Putamen (tissue), 1 donor: Measurements from ENCODE around the gene TPD52L2.
"Not testable (repeated sequence)": the region's sequence is repeated elsewhere in the genome, so short reads cannot be mapped to it uniquely, and the experiment has no call there.

Experiments used
- DNase-seq: peaks from one replicate; pipeline ENCODE4 v3.0.0-alpha.2; 2016; ENCODE audit warnings: low spot score

Gene TPD52L2

DNA sequence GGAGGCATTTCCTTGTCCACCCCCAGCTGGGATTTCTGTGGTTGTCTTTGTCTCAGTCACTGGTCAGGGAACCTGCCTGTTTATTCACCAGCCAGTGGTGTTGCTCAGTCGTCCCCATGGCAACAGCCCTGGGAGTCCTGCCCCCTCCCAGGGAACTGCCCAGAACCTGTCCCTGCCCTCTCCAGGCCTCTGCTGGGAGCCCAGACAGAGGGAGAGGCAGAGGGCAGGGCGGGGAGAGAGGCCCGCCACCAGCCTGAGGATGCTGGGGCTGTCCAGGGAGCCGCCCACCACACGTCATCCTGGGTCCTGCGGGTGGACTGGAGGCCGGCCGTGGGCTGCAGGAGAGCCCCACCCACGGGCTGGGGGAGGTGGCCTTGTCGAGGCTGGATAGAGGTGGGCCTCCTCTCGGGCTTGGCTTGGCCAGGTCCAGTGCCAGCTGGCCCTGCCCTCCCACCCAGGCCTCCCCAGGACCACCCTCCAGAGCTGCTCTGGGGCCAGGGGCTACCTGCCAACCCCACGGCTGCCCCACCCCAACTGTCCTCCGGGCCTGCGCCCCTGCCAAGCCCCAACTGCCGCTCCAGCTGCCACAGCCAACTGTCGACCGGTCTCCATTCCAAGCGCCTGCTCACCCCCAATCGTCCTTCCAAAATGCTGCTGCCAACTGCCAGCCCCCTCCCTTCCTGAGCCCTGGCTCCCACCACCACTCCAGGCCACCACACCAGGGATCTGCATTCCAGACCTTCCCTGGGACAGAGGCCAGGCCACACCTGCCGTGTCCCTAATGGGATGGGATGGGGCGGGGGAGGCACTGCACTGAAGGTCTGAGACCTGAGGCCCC is 29.8 kb upstream of the TPD52L2 start:
- no peak for DNase-seq

DNA sequence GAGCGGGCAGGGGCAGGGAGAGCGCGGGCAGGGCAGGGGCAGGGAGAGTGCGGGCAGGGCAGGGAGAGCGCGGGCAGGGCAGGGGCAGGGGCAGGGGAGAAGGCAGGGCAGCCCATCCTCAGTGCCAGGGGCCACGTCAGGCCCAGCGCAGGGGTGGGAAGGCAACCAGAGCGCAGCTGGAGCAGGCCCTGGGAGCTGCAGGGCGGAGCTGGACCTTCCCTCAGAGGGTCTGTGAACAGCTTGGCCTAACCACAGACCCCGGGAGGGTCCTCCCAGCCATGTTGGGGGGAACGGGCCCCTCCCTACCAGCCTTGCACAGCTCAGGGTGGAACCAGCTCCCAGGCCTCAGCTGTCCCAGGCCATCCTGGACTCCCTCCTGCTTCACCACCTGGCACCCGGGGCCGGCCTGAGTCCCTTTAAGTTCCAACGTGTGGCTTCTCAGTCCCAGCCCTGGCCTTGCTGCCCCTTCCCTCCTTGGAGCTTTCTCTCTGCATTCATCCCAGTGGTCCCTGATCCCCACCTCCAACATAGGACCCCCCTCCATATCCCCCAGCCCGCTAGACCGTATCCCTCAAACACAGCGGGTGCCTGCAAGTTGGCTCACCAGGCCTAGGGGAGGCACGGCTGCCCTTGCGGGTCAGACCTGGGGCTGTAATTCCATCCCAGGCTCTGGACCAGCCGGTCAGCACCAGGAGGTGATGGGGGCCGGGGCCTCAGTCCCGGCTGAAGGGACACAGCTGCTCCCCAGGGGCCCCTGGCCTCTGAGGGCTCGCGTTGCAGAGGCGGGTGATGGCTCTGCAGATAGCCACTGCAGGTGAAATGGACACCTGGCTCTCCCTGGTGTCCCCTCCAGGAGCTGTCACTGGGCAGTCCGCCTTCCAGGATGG is 28.4 kb upstream of the TPD52L2 start:
- no peak for DNase-seq

DNA sequence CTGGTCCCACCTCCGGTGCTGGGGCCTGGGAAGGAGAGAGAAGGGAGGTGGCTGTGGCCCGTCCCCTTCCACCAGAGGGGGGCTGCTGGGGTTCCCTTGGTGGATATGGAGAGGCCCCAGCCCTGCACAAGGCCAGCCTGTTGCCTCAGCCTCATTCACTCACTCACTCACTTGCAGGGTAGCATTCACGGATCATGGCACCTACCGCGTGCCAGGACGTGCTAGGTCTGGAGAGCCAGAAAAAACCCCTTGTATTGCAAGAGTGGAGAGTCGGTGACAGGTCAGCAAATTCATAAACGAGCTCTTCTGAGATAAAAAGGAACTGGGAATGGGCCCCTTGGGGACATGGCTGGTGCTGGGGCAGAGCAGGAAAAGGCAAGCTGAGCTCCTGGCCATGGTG is 27.6 kb upstream of the TPD52L2 start:
- DNase-seq, result no peak

DNA sequence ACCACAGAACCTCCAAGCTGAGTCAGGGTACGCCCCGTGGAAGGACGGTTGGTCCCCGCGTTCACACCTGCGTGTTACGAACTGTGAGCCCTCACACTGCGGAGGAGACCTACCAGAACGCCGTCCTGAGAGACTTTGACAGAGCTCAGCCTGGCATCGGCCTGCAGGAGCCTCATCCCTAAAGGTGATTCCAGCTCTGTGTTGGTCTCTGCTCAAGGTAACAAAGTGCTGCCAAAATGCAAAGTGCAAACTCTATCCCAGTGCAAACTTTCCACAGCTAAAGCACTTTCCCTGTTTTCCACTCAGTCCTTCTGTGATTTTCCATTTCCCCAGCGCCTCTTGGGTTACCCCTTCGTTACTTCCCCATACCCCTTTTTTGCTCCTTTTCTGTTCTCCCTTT is 25.4 kb upstream of the TPD52L2 start:
- DNase-seq, result no peak

DNA sequence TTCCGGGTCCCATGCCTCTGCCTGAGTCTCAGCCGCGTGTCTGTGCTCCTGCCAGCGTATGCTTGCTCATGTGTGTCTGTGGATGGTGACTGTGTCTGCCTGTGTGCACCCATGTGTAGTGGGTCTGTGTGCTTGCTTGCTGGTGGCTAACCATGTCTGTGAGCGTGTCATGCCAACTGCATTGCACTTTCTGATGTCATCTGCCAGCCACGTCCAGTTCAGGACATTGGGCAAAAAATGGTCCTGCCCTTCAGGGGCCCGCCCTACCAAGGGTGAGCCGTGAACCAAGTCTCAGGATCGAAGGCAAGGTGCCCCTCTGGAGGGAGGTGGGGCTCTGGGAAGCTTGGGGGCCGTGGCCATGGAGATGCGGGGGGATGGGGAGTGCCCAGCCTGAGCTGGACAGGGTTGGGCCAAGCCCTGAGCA is 24.7 kb upstream of the TPD52L2 start:
- no peak for DNase-seq

DNA sequence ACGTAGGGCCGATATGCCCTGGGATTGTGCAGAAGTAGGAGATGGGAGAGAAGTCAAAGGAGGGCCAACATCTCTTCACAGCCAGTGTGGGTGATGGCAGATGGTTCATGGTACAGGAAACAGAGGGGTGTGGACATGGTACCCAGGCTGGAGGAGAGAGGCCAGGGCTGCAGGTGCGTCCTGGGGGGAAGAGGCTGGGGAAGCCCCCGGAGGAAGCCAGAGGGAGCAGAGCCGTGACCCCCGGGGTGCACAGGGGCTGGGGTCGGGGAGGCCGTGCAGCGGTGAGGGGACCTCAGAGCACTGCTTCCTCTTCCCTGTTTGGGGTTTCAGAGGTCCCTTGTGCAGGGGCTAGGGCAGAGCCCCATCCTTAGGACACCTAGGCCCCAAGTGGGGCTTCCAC is 22.8 kb upstream of the TPD52L2 start:
- no peak for DNase-seq

DNA sequence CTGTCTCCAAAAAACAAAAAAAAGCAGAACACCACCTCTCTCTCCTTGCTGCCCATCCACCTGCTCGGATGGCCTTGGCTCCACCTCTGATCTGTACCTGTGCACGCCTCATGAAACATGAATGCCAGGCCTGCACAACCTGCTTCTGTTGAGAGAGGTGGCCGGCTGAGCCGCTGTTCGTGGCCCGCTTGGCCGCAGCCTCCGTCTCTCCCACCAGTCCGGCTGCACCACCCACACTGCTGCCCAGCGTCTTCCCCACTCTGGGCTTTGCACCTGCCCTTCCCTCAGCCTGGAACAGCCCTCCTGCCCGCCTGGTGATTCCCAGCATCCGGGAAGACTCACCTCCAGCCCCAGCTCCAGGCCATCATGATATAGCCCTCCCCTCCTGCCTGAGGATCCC is 21.8 kb upstream of the TPD52L2 start:
- no peak for DNase-seq

DNA sequence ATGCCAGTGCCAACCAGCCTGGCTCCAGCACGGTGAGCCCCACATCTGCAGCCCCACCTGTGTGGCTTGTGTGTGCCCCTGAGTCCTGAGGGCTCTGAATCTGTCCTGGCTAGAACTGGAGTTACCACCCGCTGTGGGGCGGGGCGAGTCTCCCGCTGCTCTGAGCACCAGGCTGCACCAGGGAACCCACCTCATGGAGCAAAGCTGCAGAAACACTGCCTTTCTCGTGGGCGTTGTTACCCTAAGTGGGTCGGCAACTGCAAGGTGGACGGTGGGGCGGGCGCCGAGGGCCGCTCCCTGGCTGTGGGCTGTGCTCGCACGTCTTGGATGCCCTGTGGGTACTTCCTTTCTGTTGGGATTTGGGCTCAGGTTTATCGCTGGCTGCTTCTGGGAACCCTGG is 21.3 kb upstream of the TPD52L2 start:
- no peak for DNase-seq

DNA sequence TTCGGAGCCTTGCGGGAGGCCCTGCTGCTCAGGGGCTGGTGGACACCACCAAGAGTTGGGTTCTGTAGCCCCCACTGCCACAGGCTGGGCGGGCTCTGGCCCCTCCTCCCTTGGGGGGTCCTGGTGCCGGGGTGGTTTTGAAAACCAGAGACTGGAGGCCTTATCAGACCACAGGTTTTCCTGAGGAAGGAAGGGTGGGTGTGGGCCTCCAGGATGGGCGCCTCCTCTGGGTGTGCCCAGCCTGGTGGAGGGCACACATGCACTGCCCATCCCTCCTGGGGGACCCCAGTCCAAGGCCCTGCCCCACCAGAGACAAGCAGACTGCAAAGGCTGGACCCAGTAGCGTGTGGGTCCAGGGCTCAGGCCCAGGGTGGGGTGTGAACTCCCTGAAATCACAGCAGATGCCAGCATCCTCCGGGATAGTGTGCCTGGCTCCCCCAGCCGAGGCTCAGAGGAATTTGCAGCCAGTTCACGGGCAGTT is 20.5 kb upstream of the TPD52L2 start:
- no peak for DNase-seq

DNA sequence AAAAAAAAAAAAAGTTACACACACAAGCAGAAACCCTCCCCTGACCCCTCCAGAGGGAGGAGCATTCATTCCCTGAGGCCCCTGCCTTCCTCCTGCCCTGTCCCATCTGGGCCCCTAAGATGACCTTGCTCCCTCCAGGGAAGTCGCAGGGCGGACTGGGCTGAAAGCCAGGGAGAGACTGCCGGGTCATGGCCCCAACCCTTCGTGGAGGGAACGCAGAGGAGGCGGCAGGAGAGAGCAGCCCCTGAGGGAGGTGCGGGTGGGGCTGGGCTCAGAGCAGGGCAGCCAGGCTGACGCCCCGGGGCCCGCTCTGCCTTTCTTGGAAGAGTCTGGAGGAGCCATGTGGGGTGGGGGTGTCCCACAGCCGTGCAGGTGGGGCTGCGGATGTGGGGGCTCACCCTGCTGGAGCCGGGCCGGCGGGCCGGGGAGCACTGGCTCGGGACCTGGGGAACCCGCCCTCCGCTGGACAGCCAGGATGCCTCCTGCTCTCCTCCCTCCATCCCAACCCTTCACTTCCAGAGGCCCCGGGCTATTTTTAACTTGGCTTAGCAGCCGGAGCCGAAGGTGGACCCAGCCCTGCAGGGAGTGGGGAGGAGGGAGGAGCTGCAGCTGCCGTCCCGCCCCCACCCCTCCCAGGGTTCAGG is 18.8 kb upstream of the TPD52L2 start:
- DNase-seq, result no peak

DNA sequence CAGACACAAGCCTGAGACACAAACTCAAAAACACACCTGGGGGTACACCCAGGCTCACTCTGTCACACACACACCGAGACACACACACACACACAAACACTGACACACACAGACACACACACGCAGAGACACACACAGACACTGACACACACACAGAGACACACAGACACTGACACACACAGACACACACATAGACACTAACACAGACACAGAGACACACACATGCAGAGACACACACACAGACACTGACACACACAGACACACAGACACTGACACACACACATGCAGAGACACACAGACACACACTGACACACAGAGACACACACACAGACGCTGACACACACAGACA is 18.2 kb upstream of the TPD52L2 start:
- no peak for DNase-seq

DNA sequence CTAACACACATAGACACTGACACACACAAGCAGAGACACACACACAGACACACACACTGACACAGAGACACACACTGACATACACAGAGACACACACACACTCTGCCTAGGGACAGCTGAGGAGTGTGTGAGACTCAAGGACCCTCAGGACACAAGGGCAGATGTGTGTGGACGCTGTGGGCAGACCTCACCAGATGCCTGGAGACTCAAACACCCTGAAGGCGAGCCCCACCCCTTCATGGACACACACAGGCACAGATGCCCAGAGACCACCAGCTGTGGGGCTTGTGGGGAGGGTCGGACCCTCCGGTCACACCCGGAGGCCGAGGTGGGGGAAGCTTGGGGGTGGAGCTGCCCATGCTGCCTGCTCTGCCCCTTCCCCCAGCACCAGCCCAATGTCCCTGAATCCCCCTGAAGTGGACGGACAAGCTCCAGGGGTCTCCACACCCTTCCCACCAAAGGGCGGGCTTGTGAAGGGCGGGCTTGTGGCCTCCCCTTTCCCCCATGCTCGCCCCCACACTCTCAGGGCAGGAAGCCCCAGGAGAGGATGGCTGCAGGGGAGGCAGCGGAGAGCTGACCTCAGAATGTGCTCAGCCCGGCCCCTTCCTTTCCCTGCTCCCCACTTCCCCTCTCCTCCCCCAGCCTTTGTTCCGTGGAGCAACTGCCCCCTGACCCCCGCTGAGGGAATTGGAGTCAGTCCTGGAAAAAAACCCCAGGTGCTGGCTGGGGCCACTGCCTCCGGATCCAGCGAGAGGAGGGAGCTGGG is 17.6 kb upstream of the TPD52L2 start:
- no peak for DNase-seq

DNA sequence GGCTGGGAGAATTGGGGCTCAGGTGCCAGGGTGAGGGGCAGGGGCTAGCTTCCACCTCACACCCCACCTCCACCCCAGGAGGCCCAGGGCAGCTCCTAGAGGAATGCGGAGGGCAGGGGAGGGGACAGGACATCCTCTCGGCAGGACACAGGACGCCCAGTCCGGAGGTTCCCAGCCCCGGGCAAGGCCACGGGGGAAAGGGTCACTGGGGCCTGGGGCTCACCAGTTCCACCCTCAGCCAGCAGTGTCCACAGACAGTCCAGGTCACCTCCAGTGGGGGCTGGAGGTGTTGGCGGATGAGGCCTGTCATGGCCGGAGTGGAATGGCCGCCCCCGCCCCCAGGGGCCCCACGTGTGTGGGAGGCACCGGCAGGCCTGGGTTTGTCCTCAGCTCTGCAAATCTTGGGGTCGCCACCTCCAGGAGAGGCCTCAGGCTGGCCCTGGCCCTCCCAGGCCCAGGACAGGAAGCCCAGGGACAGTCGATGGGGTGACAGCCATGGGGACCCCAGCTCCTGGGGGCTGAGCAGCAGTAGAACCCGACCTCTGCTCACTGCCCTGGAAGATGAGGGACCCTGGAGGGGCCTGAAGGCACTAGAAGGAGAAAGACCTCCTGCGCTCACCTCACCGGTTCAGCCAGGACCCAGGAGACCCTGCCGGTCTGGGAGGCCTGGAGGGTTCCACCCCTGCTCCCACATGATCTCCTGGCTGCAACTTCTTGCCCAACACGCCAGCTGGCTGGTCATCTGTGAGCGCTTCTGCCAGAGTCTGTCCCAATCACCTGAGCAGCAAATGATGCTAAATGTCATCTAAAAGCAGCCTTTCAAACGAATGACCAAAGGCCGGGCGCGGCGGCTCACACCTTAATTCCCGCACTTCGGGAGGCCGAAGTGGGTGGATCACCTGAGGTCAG is 16.8 kb upstream of the TPD52L2 start:
- no peak for DNase-seq

DNA sequence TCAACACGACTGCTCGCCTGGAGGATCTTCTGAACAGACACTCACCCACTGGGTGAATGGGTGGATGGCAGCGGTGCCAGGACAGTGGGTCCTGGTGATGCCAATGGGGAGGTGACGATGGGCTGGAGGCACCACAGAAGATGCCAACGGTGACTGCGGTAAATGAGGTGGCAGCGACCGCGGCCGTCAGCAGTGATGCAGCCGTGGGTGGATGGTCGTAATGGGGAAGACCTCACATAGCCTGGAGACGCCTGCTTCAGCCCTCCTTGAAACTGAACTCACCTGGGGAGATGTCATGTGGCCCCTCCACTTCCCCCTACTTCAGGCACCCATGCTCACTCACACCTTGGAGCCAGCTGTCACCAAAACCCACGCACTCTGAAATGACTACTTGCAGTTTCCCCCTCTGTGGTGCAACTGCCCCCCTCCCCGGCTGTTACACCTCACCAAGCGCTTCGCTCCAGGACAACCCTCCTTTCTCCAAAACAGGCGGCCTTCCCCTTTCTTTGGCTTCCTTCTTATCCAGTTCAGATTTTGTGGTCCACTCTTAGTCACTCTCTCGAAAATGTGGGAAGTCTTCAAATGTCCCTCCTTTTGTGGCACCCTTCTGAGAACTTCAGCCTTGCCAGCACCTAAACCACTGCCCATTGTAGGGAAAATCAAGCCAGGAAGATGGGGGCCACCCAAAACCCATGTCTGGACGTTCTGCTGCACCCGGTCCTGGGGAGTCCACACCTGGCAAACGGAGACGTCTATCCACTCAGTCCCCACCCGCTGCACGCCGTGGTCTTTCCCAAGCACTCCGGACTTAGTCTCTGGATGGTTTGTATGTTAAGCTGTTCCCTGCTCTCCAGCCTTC is 14.2 kb upstream of the TPD52L2 start:
- no peak for DNase-seq

DNA sequence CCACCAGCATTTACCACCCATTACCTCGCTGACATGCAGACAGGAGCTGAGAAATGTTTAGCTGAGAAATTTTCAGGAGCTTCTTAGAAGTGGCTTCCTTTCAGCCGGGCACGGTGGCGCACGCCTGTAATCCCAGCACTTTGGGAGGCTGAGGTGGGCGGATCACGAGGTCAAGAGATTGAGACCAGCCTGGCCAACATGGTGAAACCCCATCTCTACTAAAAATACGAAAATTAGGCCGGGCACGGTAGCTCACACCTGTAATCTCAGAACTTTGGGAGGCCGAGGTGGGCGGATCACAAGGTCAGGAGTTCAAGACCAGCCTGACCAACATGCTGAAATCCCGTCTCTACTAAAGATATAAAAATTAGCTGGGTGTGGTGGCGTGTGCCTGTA is 13.5 kb upstream of the TPD52L2 start:
- DNase-seq, result not testable (repeated sequence)

DNA sequence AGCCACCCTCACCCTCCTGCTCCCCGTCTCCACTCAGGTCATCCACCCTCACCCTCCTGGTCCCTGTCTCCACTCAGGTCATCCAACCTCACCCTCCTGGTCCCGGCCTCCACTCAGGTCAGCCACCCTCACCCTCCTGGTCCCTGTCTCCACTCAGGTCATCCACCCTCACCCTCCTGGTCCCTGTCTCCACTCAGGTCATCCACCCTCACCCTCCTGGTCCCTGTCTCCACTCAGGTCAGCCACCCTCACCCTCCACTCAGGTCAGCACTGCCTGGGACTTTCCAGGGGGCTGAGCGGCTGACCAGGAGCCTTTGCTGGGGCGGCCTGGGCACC is 11.4 kb upstream of the TPD52L2 start:
- DNase-seq, result not testable (repeated sequence)

DNA sequence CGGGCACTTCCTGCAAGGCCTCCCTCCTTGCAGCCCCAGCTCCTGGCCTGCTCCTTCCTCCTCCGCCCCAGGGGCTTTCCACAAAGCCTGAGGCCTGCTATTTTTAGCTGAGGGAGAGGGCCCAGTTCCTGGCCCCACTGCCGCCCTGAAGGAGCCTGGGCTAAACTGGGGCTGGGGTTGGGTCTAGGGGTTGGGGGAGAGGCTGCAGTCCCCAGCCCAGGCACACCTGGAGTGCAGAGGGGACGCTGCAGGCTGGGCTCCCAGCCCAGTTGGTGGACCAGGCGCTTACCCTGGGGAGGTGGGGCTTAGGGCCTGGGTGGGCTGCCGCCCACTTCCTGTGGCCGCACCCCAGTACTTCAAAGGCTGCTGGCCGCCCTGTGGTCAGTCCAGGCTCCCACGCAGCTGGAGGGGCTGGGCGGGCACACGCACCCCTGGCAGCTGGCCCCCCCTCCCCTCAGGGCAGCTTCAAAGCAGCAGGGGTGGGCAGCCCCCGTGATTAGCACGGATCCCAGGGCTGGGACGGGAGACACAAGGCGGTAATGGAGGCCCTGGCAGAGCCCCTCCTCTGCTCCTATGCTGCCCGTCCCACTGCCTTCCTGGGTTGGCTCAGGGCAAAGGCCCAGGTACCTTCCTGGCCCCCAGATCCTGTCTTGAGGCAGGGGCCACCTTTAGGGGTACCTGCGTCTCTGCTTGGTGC is 10.9 kb upstream of the TPD52L2 start:
- no peak for DNase-seq

DNA sequence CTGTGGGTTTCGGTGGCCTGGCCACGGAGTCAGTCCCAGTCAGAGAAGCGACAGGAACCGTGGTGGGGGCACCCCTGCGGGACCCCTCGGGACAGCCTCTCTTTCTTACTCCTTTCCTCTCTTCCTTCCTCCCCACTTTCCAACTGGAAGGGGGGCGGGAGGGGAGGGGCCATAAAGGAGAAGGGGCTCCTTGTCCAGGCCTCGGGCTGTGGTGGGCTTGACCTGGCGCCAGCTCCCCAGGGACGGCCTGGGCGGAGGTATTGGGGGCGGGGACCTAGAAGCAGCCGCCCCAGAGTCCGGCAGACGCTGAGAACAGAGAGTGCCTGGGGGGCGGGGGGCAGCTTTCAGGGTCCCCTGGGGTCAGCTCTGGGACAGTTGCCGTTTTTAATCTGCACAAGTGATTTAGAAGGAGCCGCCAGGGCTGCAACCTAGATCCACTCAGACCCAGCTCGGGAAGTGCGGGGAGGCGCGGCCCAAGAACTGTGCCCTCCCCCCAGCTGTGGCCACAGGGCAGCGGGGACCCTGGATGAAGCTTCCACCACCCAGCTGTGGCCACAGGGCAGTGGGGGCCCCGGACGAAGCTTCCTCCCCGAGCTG is 10.2 kb upstream of the TPD52L2 start:
- no peak for DNase-seq
